B cell (primary cell): ENCODE measurements around the gene ZNF784. TPM values are rescaled to one million over a fixed set of nuclear protein-coding genes. Genes with fewer than 3 reads are reported as not detected.
A peak's percentile ranks its signal among the peaks of the same experiment; 100 is the strongest.

Experiments
- ATAC-seq: fragments of 200-7000 bp; cut with Tn5 transposase; one replicate; pipeline ENCODE4 v1.10.0; 2021; ENCODE audit warnings: low read depth, mild to moderate bottlenecking, moderate number of reproducible peaks, moderate library complexity
- CTCF ChIA-PET: fragments of 350-600 bp; sonication (Branson Sonifier 250); formaldehyde crosslinking; loops from one replicate; lab custom pipeline; 2021; ENCODE audit warnings: antibody characterized with exemption, inconsistent platforms; lab: Charles Lee
- POLR2A ChIA-PET: fragments of 350-600 bp; sonication (Branson Sonifier 250); formaldehyde crosslinking; loops from one replicate; lab custom pipeline; 2021; ENCODE audit warnings: antibody characterized with exemption; lab: Charles Lee
- DNase-seq: peaks from one replicate; pipeline ENCODE4 v3.0.0; 2013
- H2AFZ ChIP-seq: 2 replicates; pipeline ENCODE4 v1.6.1; 2012; ENCODE audit warnings: mild to moderate bottlenecking, low read depth, low read length; ENCODE audit not compliant: insufficient read depth, poor library complexity, severe bottlenecking
- H3K27ac ChIP-seq, 2 donors: 1 replicate in 1 of 2; 2 replicates in 1 of 2; pipeline ENCODE4 v1.5.1; 2012 to 2013; ENCODE audit warnings: low read length in 2 of 2, mild to moderate bottlenecking in 2 of 2, moderate library complexity in 1 of 2
- H3K27me3 ChIP-seq, 4 experiments: fragments of 200-600 bp in 1 of 4; sonication (generic) in 1 of 4; replicated peaks in 1 of 4; 1 replicate in 2 of 4; 2 replicates in 2 of 4; pipeline versions ENCODE4 v1.6.1 to v1.7.0; 2013 to 2016; ENCODE audit warnings: low read length in 3 of 4, mild to moderate bottlenecking in 2 of 4, mixed read lengths in 1 of 4, moderate library complexity in 1 of 4; ENCODE audit not compliant: insufficient read depth in 4 of 4, control insufficient read depth in 3 of 4; ENCODE audit errors: control extremely low read depth in 1 of 4
- H3K36me3 ChIP-seq, 2 experiments: replicated peaks in 1 of 2; 1 replicate in 1 of 2; 2 replicates in 1 of 2; pipeline versions ENCODE4 v1.6.1 to v1.7.1; 2013; ENCODE audit warnings: low read length in 1 of 2; ENCODE audit not compliant: insufficient read depth in 2 of 2, control insufficient read depth in 1 of 2; ENCODE audit errors: control extremely low read depth in 1 of 2, extremely low read depth in 1 of 2
- H3K4me1 ChIP-seq, 2 donors: fragments of 200-600 bp in 1 of 2; sonication (generic) in 1 of 2; 1 replicate in 1 of 2; 2 replicates in 1 of 2; pipeline versions ENCODE4 v1.5.1 to v1.6.1; 2013 to 2017; ENCODE audit warnings: low read length in 2 of 2; ENCODE audit not compliant: control insufficient read depth in 2 of 2, insufficient read depth in 2 of 2
- H3K4me2 ChIP-seq: replicated peaks from 2 replicates; pipeline ENCODE3; 2012; ENCODE audit warnings: mild to moderate bottlenecking, low read depth, low read length; ENCODE audit not compliant: poor library complexity, severe bottlenecking
- H3K4me3 ChIP-seq, 5 experiments: fragments of 200-600 bp in 1 of 5; sonication (generic) in 1 of 5; 1 replicate in 3 of 5; 2 replicates in 2 of 5; pipeline versions ENCODE4 v1.5.1 to v1.7.0; 2011 to 2016; ENCODE audit warnings: low read length in 4 of 5, mild to moderate bottlenecking in 4 of 5, low read depth in 2 of 5, control low read depth in 1 of 5, moderate library complexity in 1 of 5; ENCODE audit not compliant: insufficient read depth in 1 of 5; ENCODE audit errors: control extremely low read depth in 1 of 5, extremely low read depth in 1 of 5
- H3K79me2 ChIP-seq: fragments of 200-600 bp; sonication (generic); one replicate; pipeline ENCODE4 v1.6.0; 2016; ENCODE audit warnings: low read length; ENCODE audit not compliant: control insufficient read depth, insufficient read depth
- H3K9ac ChIP-seq: fragments of 200-600 bp; sonication (generic); 2 replicates; pipeline ENCODE4 v1.6.1; 2017; ENCODE audit warnings: mild to moderate bottlenecking, low read length, moderate library complexity
- H3K9me3 ChIP-seq, 3 donors: one replicate each; pipeline versions ENCODE4 v1.6.1 to v1.7.1; 2013; ENCODE audit warnings: low read length in 2 of 3; ENCODE audit not compliant: control insufficient read depth in 2 of 3, insufficient read depth in 1 of 3; ENCODE audit errors: control extremely low read depth in 1 of 3
- H4K20me1 ChIP-seq: 2 replicates; pipeline ENCODE4 v1.6.0; 2012; ENCODE audit warnings: mild to moderate bottlenecking, low read length; ENCODE audit not compliant: insufficient read depth, control insufficient read depth, poor library complexity, severe bottlenecking
- H3K27ac Mint-ChIP-seq: one replicate; pipeline ENCODE4 v1.8.0; 2021; ENCODE audit warnings: mixed read lengths
- H3K27me3 Mint-ChIP-seq: one replicate; pipeline ENCODE4 v1.8.0; 2021; ENCODE audit warnings: mixed read lengths
- H3K4me1 Mint-ChIP-seq: one replicate; pipeline ENCODE4 v1.8.0; 2021; ENCODE audit warnings: mixed read lengths
- H3K4me3 Mint-ChIP-seq: one replicate; pipeline ENCODE4 v1.8.0; 2021; ENCODE audit warnings: mixed read lengths
- H3K9me3 Mint-ChIP-seq: one replicate; pipeline ENCODE4 v1.8.0; 2022; ENCODE audit warnings: mixed read lengths; ENCODE audit not compliant: insufficient read depth
- EZH2 ChIP-seq: IDR thresholded peaks from 2 replicates; pipeline ENCODE4 v1.6.1; 2012; ENCODE audit warnings: borderline replicate concordance, low read depth, mild to moderate bottlenecking, moderate library complexity, low read length; ENCODE audit not compliant: insufficient read depth, poor library complexity, severe bottlenecking
- WGBS: methylation state at CpG from one replicate; pipeline ENCODE4 v1.1.5; 2013; ENCODE audit warnings: missing lambda C conversion rate; ENCODE audit not compliant: insufficient coverage; 5-methylcytosine and 5-hydroxymethylcytosine counted together
- intact Hi-C: fragments of 100-400 bp; cut with micrococcal nuclease; formaldehyde crosslinking; loops from one replicate; pipeline ENCODE4 v1.10.0; 2022
- polyA plus RNA-seq: library from polyadenylated mRNA; depleted of rRNA; stranded (reverse); fragments of >200 nt; gene quantifications from 2 replicates; pipeline ENCODE4 v1.2.3, GENCODE V29; 2012
- total RNA-seq, 2 donors: library from RNA; stranded (reverse); fragments of 120-200 nt in 1 of 2; gene quantifications; 1 replicate in 1 of 2; 2 replicates in 1 of 2; pipeline versions ENCODE4 v1.2.3 to v1.2.4, GENCODE V29; 2013 to 2022
- TF ChIP-seq, protein P1 (sequence below): fragments of 200-600 bp; IDR thresholded peaks from one replicate; pipeline ENCODE4 v1.8.0; 2022; ENCODE audit warnings: antibody characterized with exemption, mild to moderate bottlenecking

The ZNF784 gene
- total and polyA plus RNA-seq, 2 donors (not counting 1 experiment from before 2014, with no cell fraction given) = 9.2 to 9.7 TPM

DNA sequence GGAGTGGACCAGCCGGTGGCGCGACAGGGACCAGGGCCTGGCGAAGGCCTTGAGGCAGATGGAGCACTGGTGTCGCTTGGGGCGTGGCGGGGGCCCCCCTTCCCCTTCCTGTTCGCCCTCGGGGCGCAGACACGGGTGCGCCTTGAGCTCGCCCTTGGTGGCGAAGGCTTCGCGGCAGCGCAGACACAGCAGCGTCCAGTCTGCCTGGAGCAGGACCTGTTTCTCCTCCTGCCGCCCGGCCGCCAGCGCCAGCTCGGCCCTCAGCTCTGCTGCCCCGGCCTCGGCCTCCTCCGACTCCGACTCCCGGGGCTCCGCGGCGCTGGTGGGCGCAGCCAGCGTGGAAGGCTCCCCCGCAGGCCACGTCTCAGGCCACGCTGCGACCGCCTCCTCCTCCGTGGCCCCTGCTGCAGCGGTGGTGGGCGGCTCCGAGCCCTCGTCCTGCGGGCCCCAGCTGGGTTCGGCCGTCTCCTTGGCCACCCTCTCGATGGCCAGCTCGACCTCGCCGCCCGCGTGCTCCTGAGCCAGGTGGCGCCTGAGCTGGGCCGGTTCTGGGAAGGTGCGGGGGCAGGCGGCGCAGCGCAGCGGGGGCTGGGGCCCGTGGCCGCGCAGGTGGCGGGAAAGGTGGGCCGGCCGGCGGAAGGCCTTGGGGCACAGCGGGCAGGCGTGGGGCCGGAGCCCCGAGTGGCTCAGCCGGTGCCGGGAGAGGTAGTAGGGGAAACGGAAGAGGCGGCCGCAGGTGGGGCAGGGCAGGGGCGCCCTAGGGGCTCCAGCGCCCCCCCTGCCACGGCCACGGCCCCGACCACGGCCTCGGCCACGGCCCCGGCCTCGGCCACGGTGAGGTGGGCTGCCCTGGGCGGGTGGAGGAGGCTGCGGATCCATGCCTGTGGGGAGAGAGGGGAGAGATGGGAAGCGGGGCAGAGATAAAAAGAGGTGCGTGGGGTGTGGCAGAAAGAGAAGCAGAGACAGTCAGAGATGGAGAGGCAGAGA lies 45.3 kb downstream of the ZNF784 start:
- Histone ChIP-seq H3K9ac (no peak overlapping the region), H3K4me2 (peak overlapping the region; percentile 93), H4K20me1 (no peaks in the 10 kb centered on the region), H3K4me3 (peak overlapping the region in 1 of 5 experiments; percentile 69), H3K36me3 (no peaks in the 10 kb centered on the region), H2AFZ (peak overlapping the region; percentile 96), H3K9me3 (peaks cover 0 to 9% (median 0%) of the 10 kb centered on the region in 3 donors), H3K27ac (peak overlapping the region; percentile 54 to 80), H3K4me1 (peaks cover 17 to 21% of the 10 kb centered on the region in 2 donors), H3K79me2 (no peaks in the 10 kb centered on the region), H3K27me3 (no peaks in the 10 kb centered on the region)
- ChIA-PET CTCF (no interaction called here), POLR2A (no interaction called here)
- intact Hi-C loops = no loop called here
- no peak for ATAC-seq
- Mint-ChIP-seq H3K4me1 (peaks cover 26% of the 10 kb centered on the region), H3K9me3 (no peaks in the 10 kb centered on the region), H3K27ac (peak overlapping the region; percentile 68), H3K4me3 (peak overlapping the region; percentile 83), H3K27me3 (no peaks in the 10 kb centered on the region)
- WGBS = 98% methylated on average over 76 of the region's 90 CpGs
- DNase-seq = no peak
- TF ChIP-seq, protein P1, sequence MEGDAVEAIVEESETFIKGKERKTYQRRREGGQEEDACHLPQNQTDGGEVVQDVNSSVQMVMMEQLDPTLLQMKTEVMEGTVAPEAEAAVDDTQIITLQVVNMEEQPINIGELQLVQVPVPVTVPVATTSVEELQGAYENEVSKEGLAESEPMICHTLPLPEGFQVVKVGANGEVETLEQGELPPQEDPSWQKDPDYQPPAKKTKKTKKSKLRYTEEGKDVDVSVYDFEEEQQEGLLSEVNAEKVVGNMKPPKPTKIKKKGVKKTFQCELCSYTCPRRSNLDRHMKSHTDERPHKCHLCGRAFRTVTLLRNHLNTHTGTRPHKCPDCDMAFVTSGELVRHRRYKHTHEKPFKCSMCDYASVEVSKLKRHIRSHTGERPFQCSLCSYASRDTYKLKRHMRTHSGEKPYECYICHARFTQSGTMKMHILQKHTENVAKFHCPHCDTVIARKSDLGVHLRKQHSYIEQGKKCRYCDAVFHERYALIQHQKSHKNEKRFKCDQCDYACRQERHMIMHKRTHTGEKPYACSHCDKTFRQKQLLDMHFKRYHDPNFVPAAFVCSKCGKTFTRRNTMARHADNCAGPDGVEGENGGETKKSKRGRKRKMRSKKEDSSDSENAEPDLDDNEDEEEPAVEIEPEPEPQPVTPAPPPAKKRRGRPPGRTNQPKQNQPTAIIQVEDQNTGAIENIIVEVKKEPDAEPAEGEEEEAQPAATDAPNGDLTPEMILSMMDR = no peak
- TF ChIP-seq EZH2 = no peak
